SK-N-MC (cell line): ENCODE measurements around the gene FAM174C.

Source experiments
- EZH2 ChIP-seq: fragments of 200-600 bp; sonication (generic); IDR thresholded peaks from one replicate; pipeline ENCODE4 v1.6.1; 2017; ENCODE audit warnings: antibody characterized with exemption
- FOXP2 ChIP-seq: optimal IDR thresholded peaks from 2 replicates; pipeline ENCODE3; 2011; ENCODE audit warnings: mild to moderate bottlenecking, moderate library complexity; ENCODE audit not compliant: insufficient read depth; ENCODE audit errors: extremely low read length, control extremely low read depth
- POLR2AphosphoS5 ChIP-seq: IDR thresholded peaks from 2 replicates; pipeline ENCODE4 v1.6.1; 2012; ENCODE audit warnings: mild to moderate bottlenecking, low read depth, low read length, borderline replicate concordance

- TF ChIP-seq POLR2AphosphoS5, result no peak
- no peak for TF ChIP-seq EZH2
- TF ChIP-seq FOXP2, result no peak
These were observed 8.6 kb downstream of the FAM174C start for GRCh38 chr19:1283917-1284292.
